DMS53 treated with DMSO at 0.1 percent for 48 hours (cell line): ENCODE data around the gene CD83.
A peak's percentile ranks its signal among the peaks of the same experiment; 100 is the strongest.

Experiments
- DNase-seq: peaks from one replicate; lab custom pipeline; 2025; ENCODE audit not compliant: unreplicated experiment; lab: John Stamatoyannopoulos, UW

The CD83 gene

GRCh38 chr6:14123386-14124111, 6.0 kb downstream of the CD83 start:
- DNase-seq: no peak

- no peak for DNase-seq
These were observed 7.8 kb downstream of the CD83 start for GRCh38 chr6:14125346-14125745.

GRCh38 chr6:14126191-14126590, 8.6 kb downstream of the CD83 start:
- DNase-seq: no peak

GRCh38 chr6:14127611-14128010, 10.0 kb downstream of the CD83 start:
- DNase-seq: no peak

- no peak for DNase-seq
These were observed 10.4 kb downstream of the CD83 start for GRCh38 chr6:14128012-14128411.

GRCh38 chr6:14128746-14129145, 11.2 kb downstream of the CD83 start:
- DNase-seq: no peak

GRCh38 chr6:14129575-14129974, 12.0 kb downstream of the CD83 start:
- peak; percentile 2 for DNase-seq

GRCh38 chr6:14130435-14131075, 13.0 kb downstream of the CD83 start:
- DNase-seq: no peak

- DNase-seq: no peak
These were observed 14.0 kb downstream of the CD83 start for GRCh38 chr6:14131579-14131978.

GRCh38 chr6:14132244-14132920, 14.8 kb downstream of the CD83 start:
- DNase-seq: no peak

- DNase-seq: no peak
These were observed 15.3 kb downstream of the CD83 start for GRCh38 chr6:14132921-14133275.

- DNase-seq: no peak
These were observed 16.8 kb downstream of the CD83 start for GRCh38 chr6:14134211-14134910.

- no peak for DNase-seq
These were observed 18.4 kb downstream of the CD83 start for GRCh38 chr6:14135893-14136539.

GRCh38 chr6:14138701-14139215, 21.2 kb downstream of the CD83 start:
- DNase-seq: no peak

GRCh38 chr6:14141351-14142062, 23.9 kb downstream of the CD83 start:
- no peak for DNase-seq

- no peak for DNase-seq
These were observed 24.5 kb downstream of the CD83 start for GRCh38 chr6:14142063-14142450.

GRCh38 chr6:14142511-14143223, 25.1 kb downstream of the CD83 start:
- no peak for DNase-seq

- no peak for DNase-seq
These were observed 25.7 kb downstream of the CD83 start for GRCh38 chr6:14143305-14143704.

GRCh38 chr6:14144678-14145113, 27.1 kb downstream of the CD83 start:
- peak; percentile 45 for DNase-seq
